Tibial artery (tissue), 4 donors: ENCODE measurements around the gene BIRC2.
"Not testable (repeated sequence)": the region's sequence is repeated elsewhere in the genome, so short reads cannot be mapped to it uniquely, and the experiment has no call there.

Experiments used
- DNase-seq, 2 donors: peaks; one replicate each; pipeline ENCODE4 v3.0.0-alpha.2; 2019
- H3K27ac ChIP-seq, 2 donors: fragments of 200-600 bp; sonication (generic) in 1 of 2; 1 replicate in 1 of 2; 2 replicates in 1 of 2; pipeline ENCODE4 v1.5.1; 2018 to 2019; ENCODE audit warnings: mild to moderate bottlenecking in 1 of 2
- H3K27me3 ChIP-seq, 2 donors: fragments of 200-600 bp; sonication (generic) in 1 of 2; one replicate each; pipeline versions ENCODE4 v1.5.1 to v1.6.0; 2016 to 2019
- H3K36me3 ChIP-seq, 3 donors: fragments of 200-600 bp; sonication (generic) in 2 of 3; one replicate each; pipeline ENCODE4 v1.5.1; 2016 to 2019; ENCODE audit warnings: mild to moderate bottlenecking in 2 of 3
- H3K4me1 ChIP-seq, 4 donors: fragments of 200-600 bp; sonication (generic) in 2 of 4; 1 replicate in 3 of 4; 2 replicates in 1 of 4; pipeline ENCODE4 v1.5.1; 2016 to 2019
- H3K4me3 ChIP-seq, 2 donors: fragments of 200-600 bp; sonication (generic) in 1 of 2; 1 replicate in 1 of 2; 2 replicates in 1 of 2; pipeline ENCODE4 v1.5.1; 2018 to 2019; ENCODE audit warnings: mild to moderate bottlenecking in 2 of 2
- H3K9me3 ChIP-seq, 3 donors: fragments of 200-600 bp; sonication (generic) in 1 of 3; one replicate each; pipeline ENCODE4 v1.5.1; 2016 to 2019
- CTCF ChIP-seq, 2 experiments: fragments of 200-600 bp in 1 of 2; fragments of 450-650 bp in 1 of 2; IDR thresholded peaks; one replicate each; pipeline ENCODE4 v1.5.1; 2017 to 2019; ENCODE audit warnings: antibody characterized with exemption in 2 of 2, mild to moderate bottlenecking in 1 of 2, moderate library complexity in 1 of 2
- intact Hi-C: fragments of 100-400 bp; cut with DNase I; formaldehyde crosslinking; loops from one replicate; pipeline ENCODE4 v1.15.0; 2023; ENCODE audit warnings: low total_unique reads

The BIRC2 gene

DNA sequence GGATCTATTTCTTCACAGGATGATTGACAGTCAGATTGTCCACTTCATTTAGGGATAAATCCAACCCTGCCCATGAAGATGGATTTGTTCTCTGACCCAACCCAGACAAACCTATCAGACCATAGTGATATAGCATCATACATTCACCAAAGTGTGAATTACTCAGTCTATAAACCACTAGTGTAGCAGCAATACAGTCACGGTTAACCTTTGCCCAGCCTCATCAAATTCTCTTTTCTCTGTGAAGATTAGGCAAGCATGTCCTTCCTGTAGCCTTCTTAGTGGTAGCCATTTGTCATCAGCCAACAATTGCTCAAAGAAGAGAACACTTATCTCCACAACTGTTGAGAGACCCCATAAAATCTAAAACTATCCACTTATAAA lies 14.4 kb upstream of the BIRC2 start:
- H3K4me1 ChIP-seq = no peaks in the 10 kb centered on the region
- H3K27me3 ChIP-seq = no peaks in the 10 kb centered on the region
- no peak overlapping the region for H3K4me3 ChIP-seq
- intact Hi-C loops = no loop called here
- H3K27ac ChIP-seq = no peak overlapping the region
- DNase-seq = no peak
- TF ChIP-seq CTCF (IDR thresholded peaks at IDR 0.05) = no peak
- peaks cover 0 to 51% (median 16%) of the 10 kb centered on the region in 3 donors for H3K36me3 ChIP-seq
- H3K9me3 ChIP-seq = no peaks in the 10 kb centered on the region

DNA sequence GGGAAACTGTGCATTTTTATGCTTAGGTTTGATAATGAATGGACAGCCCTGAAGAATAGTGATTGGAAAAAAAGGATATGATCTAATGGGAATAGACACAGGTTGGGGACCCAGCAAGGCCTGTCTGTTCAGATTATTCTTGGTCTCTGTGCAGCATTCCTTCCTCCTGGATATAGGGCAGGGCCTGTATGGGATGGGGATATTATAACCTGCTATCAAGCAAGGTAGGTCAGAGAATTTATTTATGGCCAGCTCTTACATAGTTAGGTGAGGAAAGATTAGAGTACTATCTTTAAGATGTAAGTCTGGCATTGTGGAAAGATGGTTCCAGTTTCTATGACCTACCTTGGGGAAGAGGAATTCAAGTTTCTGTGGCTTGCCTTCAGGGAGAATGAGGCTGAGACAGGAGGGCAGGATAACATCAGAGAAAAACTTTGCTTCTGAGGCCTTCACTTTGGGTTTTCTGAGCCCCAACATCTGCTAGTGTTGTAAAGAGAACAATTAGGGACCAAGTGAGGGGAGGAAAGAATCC lies 8.5 kb upstream of the BIRC2 start:
- intact Hi-C loops = loop anchor here (5.0 kb wide), 1 partner anchor 46 kb away; no protein-coding TSS in a partner anchor

DNA sequence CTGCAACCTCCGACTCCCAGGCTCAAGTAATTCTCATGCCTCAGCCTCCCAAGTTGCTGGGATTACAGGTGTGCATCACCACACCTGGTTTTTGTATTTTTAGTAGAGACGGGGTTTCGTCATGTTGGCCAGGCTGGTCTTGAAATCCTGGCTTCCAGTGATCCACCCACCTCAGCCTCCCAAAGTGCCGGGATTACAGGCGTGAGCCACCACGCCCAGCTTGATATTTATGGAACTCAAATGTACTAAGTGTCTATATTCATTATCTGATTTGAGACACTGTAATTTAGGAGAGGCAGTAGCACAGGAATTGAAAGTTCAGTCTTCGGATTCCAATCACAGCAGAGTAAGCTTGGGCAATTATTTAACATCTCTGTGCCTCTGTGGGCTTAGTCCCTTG lies 5.7 kb upstream of the BIRC2 start:
- H3K36me3 ChIP-seq = peaks cover 0 to 13% (median 4%) of the 10 kb centered on the region in 3 donors

More for the DNA sequence above, 8.5 kb upstream of the BIRC2 start:
- Histone ChIP-seq H3K4me3 (no peak overlapping the region), H3K27ac (no peak overlapping the region), H3K4me1 (no peaks in the 10 kb centered on the region), H3K36me3 (peaks cover 0 to 18% (median 10%) of the 10 kb centered on the region in 3 donors), H3K9me3 (no peaks in the 10 kb centered on the region), H3K27me3 (no peaks in the 10 kb centered on the region)
- no peak for TF ChIP-seq CTCF (IDR thresholded peaks at IDR 0.05)
- DNase-seq = no peak

DNA sequence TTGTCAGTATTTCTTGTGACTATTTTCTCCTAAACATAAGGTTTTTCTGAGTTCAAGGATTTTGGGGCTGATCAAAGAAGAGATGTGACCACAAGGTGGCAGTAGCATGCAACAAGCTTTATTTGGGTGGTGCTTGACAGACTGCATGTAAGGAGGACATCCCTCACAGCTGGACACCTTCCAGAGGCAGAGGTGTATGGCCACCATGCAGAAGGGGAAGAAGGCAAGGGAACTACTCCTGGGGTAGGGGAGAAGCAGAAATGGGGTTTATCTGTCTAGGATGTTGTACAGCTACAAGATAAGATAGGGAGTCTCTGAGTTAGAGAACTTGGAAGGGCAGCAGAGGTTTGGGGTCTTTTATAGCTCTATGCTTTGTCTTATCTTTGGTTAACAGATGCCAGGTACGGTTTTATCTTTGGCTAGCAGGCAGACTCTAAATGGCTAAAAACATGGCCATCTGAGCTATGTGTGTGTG lies 5.1 kb upstream of the BIRC2 start:
- Histone ChIP-seq H3K27me3 (no peaks in the 10 kb centered on the region), H3K4me3 (no peak overlapping the region), H3K4me1 (peaks cover 0 to 8% (median 4%) of the 10 kb centered on the region in 4 donors), H3K27ac (no peak overlapping the region), H3K9me3 (no peaks in the 10 kb centered on the region), H3K36me3 (peaks cover 0 to 12% (median 0%) of the 10 kb centered on the region in 3 donors)
- TF ChIP-seq CTCF (IDR thresholded peaks at IDR 0.05) = peak; percentile 69
- peak; percentile 79 to 83 for DNase-seq
- intact Hi-C loops = loop anchor here (2.0 to 10.0 kb wide), 2 partner anchors 153 to 427 kb away; partner anchors contain the start of genes ANGPTL5 and CEP126

More for the DNA sequence above, 5.7 kb upstream of the BIRC2 start:
- H3K4me3 ChIP-seq, H3K4me1 ChIP-seq, H3K27me3 ChIP-seq, H3K27ac ChIP-seq, DNase-seq, H3K9me3 ChIP-seq: not testable (repeated sequence)
- intact Hi-C loops = loop anchor here (10.0 kb wide), 1 partner anchor 427 kb away; the partner anchor contains the start of genes ANGPTL5 and CEP126

GRCh38 chr11:102343809-102344208 lies 3.2 kb upstream of the BIRC2 start:
- no peak for TF ChIP-seq CTCF (IDR thresholded peaks at IDR 0.05)
- no peak for DNase-seq
- Histone ChIP-seq H3K4me1 (peaks cover 0 to 16% (median 6%) of the 10 kb centered on the region in 4 donors), H3K36me3 (no peaks in the 10 kb centered on the region), H3K27ac (no peak overlapping the region), H3K27me3 (no peaks in the 10 kb centered on the region), H3K4me3 (no peak overlapping the region), H3K9me3 (no peaks in the 10 kb centered on the region)
- intact Hi-C loops = loop anchor here (2.0 to 10.0 kb wide), 2 partner anchors 151 to 429 kb away; partner anchors contain the start of genes ANGPTL5 and CEP126

- Histone ChIP-seq H3K9me3 (no peaks in the 10 kb centered on the region), H3K36me3 (peaks cover 0 to 9% (median 7%) of the 10 kb centered on the region in 3 donors), H3K4me1 (peaks cover 0 to 37% (median 12%) of the 10 kb centered on the region in 4 donors), H3K4me3 (peak overlapping the region; percentile 87 to 89), H3K27me3 (no peaks in the 10 kb centered on the region), H3K27ac (peak overlapping the region; percentile 98 to 99)
- intact Hi-C loops = loop anchor here (5.0 to 10.0 kb wide), 2 partner anchors 266 to 431 kb away; partner anchors contain the start of genes ANGPTL5 and CEP126
- TF ChIP-seq CTCF (IDR thresholded peaks at IDR 0.05) = no peak
- no peak for DNase-seq
These were observed 1.1 kb upstream of the BIRC2 start for GRCh38 chr11:102345904-102346303.
